Sigmoid colon (tissue), 4 donors: ENCODE data around the gene DNAJC3.

Experiments used
- CTCF ChIP-seq, 4 experiments: fragments of 450-650 bp in 3 of 4; fragments of 200-600 bp in 1 of 4; IDR thresholded peaks; one replicate each; pipeline ENCODE4 v1.5.1; 2016 to 2019; ENCODE audit warnings: antibody characterized with exemption in 4 of 4, mild to moderate bottlenecking in 3 of 4, moderate library complexity in 2 of 4
- EP300 ChIP-seq, 4 donors: sonication (generic); formaldehyde crosslinking; IDR thresholded peaks; one replicate each; pipeline ENCODE4 v1.6.1; 2017; ENCODE audit warnings: antibody characterized with exemption in 4 of 4

- TF ChIP-seq EP300 (IDR thresholded peaks at IDR 0.05) (no peak), CTCF (IDR thresholded peaks at IDR 0.05) (no peak)
Measured at GRCh38 chr13:95642028-95642621, 34.8 kb upstream of the DNAJC3 start.
